Right atrium auricular region (tissue), 2 donors: ENCODE data around the gene FBH1. TPM values are rescaled to one million over a fixed set of nuclear protein-coding genes. Genes with fewer than 3 reads are reported as not detected.
"Not testable (repeated sequence)": the region's sequence is repeated elsewhere in the genome, so short reads cannot be mapped to it uniquely, and the experiment has no call there.

Experiments used
- DNase-seq: peaks from one replicate; pipeline ENCODE4 v3.0.0-alpha.2; 2019; ENCODE audit warnings: low spot score
- H3K27ac ChIP-seq, 2 donors: fragments of 200-600 bp; sonication (generic); 1 replicate in 1 of 2; 2 replicates in 1 of 2; pipeline ENCODE4 v1.5.1; 2016 to 2019
- H3K27me3 ChIP-seq, 2 donors: fragments of 200-600 bp; sonication (generic); one replicate each; pipeline versions ENCODE4 v1.5.1 to v1.6.0; 2017 to 2019
- H3K36me3 ChIP-seq: fragments of 200-600 bp; sonication (generic); one replicate; pipeline ENCODE4 v1.5.1; 2016
- H3K4me1 ChIP-seq, 2 donors: fragments of 200-600 bp; sonication (generic); one replicate each; pipeline versions ENCODE4 v1.5.1 to v1.6.0; 2017 to 2019
- H3K4me3 ChIP-seq, 2 donors: fragments of 200-600 bp; sonication (generic); 1 replicate in 1 of 2; 2 replicates in 1 of 2; pipeline ENCODE4 v1.5.1; 2017 to 2019; ENCODE audit warnings: mild to moderate bottlenecking in 1 of 2, moderate library complexity in 1 of 2
- H3K9me3 ChIP-seq, 2 donors: fragments of 200-600 bp; sonication (generic); one replicate each; pipeline ENCODE4 v1.5.1; 2019
- CTCF ChIP-seq, 2 donors: fragments of 200-600 bp; sonication (generic); IDR thresholded peaks; one replicate each; pipeline ENCODE4 v1.5.1; 2019; ENCODE audit warnings: antibody characterized with exemption in 2 of 2
- total RNA-seq, 2 donors: library from RNA; depleted of rRNA; stranded (reverse); fragments of >200 nt; gene quantifications; one replicate each; pipeline ENCODE4 v1.1.0, GENCODE V29; 2016

Gene FBH1
- total RNA-seq, 2 donors from 2014 or later, result 68.7 to 93.4 TPM

GRCh38 chr10:5958675-5959074 lies 68.6 kb downstream of the FBH1 start:
- H3K4me1 ChIP-seq, result no peaks in the 10 kb centered on the region
- no peaks in the 10 kb centered on the region for H3K27me3 ChIP-seq
- H3K36me3 ChIP-seq, result no peaks in the 10 kb centered on the region
- DNase-seq, result no peak
- no peak for TF ChIP-seq CTCF (IDR thresholded peaks at IDR 0.05)
- no peak overlapping the region for H3K4me3 ChIP-seq
- H3K9me3 ChIP-seq, result no peaks in the 10 kb centered on the region
- H3K27ac ChIP-seq, result no peak overlapping the region

- H3K27me3 ChIP-seq, result no peaks in the 10 kb centered on the region
- no peak overlapping the region for H3K27ac ChIP-seq
- no peak for DNase-seq
- no peaks in the 10 kb centered on the region for H3K9me3 ChIP-seq
- no peaks in the 10 kb centered on the region for H3K4me1 ChIP-seq
- no peaks in the 10 kb centered on the region for H3K36me3 ChIP-seq
- no peak for TF ChIP-seq CTCF (IDR thresholded peaks at IDR 0.05)
- H3K4me3 ChIP-seq, result no peak overlapping the region
Observed at GRCh38 chr10:5959142-5959541, 69.1 kb downstream of the FBH1 start.

- no peak for TF ChIP-seq CTCF (IDR thresholded peaks at IDR 0.05)
- Histone ChIP-seq H3K36me3 (no peaks in the 10 kb centered on the region), H3K4me1 (no peaks in the 10 kb centered on the region), H3K4me3 (no peak overlapping the region), H3K9me3 (no peaks in the 10 kb centered on the region), H3K27me3 (no peaks in the 10 kb centered on the region), H3K27ac (no peak overlapping the region)
- DNase-seq, result no peak
Observed at GRCh38 chr10:5959581-5960069, 69.6 kb downstream of the FBH1 start.

- H3K27ac ChIP-seq, result no peak overlapping the region
- H3K4me3 ChIP-seq, result no peak overlapping the region
- no peaks in the 10 kb centered on the region for H3K4me1 ChIP-seq
- TF ChIP-seq CTCF (IDR thresholded peaks at IDR 0.05), result no peak
- H3K27me3 ChIP-seq, result no peaks in the 10 kb centered on the region
- H3K9me3 ChIP-seq, result no peaks in the 10 kb centered on the region
- H3K36me3 ChIP-seq, result no peaks in the 10 kb centered on the region
- DNase-seq, result no peak
Observed at GRCh38 chr10:5960070-5960972, 70.3 kb downstream of the FBH1 start.

GRCh38 chr10:5960973-5961275 lies 70.9 kb downstream of the FBH1 start:
- not testable (repeated sequence) for H3K4me3 ChIP-seq, H3K36me3 ChIP-seq, H3K4me1 ChIP-seq, H3K27me3 ChIP-seq, H3K9me3 ChIP-seq, DNase-seq, H3K27ac ChIP-seq

GRCh38 chr10:5961405-5962100 lies 71.5 kb downstream of the FBH1 start:
- no peaks in the 10 kb centered on the region for H3K4me1 ChIP-seq

GRCh38 chr10:5962358-5962940 lies 72.4 kb downstream of the FBH1 start:
- not testable (repeated sequence) for H3K27me3 ChIP-seq, H3K36me3 ChIP-seq, H3K27ac ChIP-seq, H3K9me3 ChIP-seq, H3K4me1 ChIP-seq, DNase-seq, H3K4me3 ChIP-seq

More at GRCh38 chr10:5961405-5962100, 71.5 kb downstream of the FBH1 start:
- H3K27ac ChIP-seq, result no peak overlapping the region
- no peaks in the 10 kb centered on the region for H3K9me3 ChIP-seq
- no peak overlapping the region for H3K4me3 ChIP-seq
- no peaks in the 10 kb centered on the region for H3K36me3 ChIP-seq
- no peak for TF ChIP-seq CTCF (IDR thresholded peaks at IDR 0.05)
- no peaks in the 10 kb centered on the region for H3K27me3 ChIP-seq
- DNase-seq, result no peak
